Adrenal gland (tissue), 5 donors: Measurements from ENCODE around the gene B4GALT7.

Experiments used
- POLR2A ChIP-seq, 2 donors: fragments of 450-650 bp; IDR thresholded peaks; one replicate each; pipeline ENCODE4 v1.6.1; 2017; ENCODE audit warnings: antibody characterized with exemption in 2 of 2, mild to moderate bottlenecking in 2 of 2, moderate library complexity in 1 of 2
- TF ChIP-seq, protein P1 (sequence below), 6 experiments: fragments of 450-650 bp in 4 of 6; fragments of 200-600 bp in 2 of 6; sonication (generic) in 1 of 6; IDR thresholded peaks; 1 replicate in 5 of 6; 2 replicates in 1 of 6; pipeline versions ENCODE4 v1.5.1 to v1.8.0; 2016 to 2021; ENCODE audit warnings: antibody characterized with exemption in 6 of 6, mild to moderate bottlenecking in 2 of 6, moderate library complexity in 1 of 6
- donor health status: DM: no; HTN: no; CAD: no.

- no peak for TF ChIP-seq POLR2A (IDR thresholded peaks at IDR 0.05)
- TF ChIP-seq, protein P1, sequence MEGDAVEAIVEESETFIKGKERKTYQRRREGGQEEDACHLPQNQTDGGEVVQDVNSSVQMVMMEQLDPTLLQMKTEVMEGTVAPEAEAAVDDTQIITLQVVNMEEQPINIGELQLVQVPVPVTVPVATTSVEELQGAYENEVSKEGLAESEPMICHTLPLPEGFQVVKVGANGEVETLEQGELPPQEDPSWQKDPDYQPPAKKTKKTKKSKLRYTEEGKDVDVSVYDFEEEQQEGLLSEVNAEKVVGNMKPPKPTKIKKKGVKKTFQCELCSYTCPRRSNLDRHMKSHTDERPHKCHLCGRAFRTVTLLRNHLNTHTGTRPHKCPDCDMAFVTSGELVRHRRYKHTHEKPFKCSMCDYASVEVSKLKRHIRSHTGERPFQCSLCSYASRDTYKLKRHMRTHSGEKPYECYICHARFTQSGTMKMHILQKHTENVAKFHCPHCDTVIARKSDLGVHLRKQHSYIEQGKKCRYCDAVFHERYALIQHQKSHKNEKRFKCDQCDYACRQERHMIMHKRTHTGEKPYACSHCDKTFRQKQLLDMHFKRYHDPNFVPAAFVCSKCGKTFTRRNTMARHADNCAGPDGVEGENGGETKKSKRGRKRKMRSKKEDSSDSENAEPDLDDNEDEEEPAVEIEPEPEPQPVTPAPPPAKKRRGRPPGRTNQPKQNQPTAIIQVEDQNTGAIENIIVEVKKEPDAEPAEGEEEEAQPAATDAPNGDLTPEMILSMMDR (IDR thresholded peaks at IDR 0.05) = no peak
Observed at GRCh38 chr5:177595026-177595585, 4.8 kb upstream of the B4GALT7 start.
